ENCODE results near the gene GH1.
"Not testable (repeated sequence)": the region's sequence is repeated elsewhere in the genome, so short reads cannot be mapped to it uniquely, and the experiment has no call there.

GH1 gene

DNA sequence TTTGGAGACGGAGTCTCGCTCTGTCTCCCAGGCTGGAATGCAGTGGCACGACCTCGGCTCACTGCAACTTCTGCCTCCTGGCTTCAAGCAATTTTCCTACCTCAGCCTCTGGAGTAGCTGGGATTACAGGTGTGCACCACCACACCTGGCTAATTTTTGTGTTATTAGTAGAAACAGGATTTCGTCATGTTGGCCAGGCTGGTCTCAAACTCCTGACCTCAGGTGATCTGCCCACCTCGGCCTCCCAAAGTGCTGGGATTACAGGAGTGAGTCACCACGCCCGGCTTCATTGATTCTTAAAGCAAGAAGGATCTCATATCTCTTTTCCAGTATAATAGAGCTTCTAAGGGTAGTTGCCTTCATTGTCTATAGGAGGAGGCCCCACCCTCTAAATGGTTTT, 13.8 kb downstream of the GH1 start:
- H3K27ac Mint-ChIP-seq; H3K36me3 Mint-ChIP-seq (ENCODE audit: low read depth); H3K9me3 Mint-ChIP-seq; H3K4me3 Mint-ChIP-seq; H3K4me1 Mint-ChIP-seq (ENCODE audit: low read depth): not testable (repeated sequence)
- peaks cover 46% of the 10 kb centered on the region for H3K27me3 Mint-ChIP-seq (ENCODE audit: low read depth)

DNA sequence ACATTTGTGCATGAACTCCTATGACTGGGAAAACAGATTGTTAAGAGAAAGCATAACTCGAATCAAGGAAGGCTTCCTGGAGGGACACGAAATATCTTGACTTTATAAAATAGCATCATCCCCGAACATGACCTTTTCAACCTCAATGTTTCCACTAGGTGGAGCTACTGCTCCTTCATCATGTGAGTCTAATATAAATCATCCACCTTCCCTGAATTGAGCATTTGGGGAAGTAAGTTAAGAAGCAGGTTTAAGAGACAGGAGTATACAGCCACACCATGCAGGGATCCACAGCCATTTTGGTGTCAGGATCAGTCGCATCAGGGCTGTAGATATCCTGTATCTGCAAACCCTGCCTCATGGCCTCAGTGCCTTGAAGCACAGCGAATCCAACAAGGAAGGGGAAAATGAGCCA, 14.8 kb downstream of the GH1 start:
- H3K27ac Mint-ChIP-seq; H3K9me3 Mint-ChIP-seq; H3K36me3 Mint-ChIP-seq (ENCODE audit: low read depth); H3K4me3 Mint-ChIP-seq: not testable (repeated sequence)
- Mint-ChIP-seq H3K4me1 (ENCODE audit: low read depth) (peaks cover 12% of the 10 kb centered on the region), H3K27me3 (ENCODE audit: low read depth) (peaks cover 36% of the 10 kb centered on the region)

DNA sequence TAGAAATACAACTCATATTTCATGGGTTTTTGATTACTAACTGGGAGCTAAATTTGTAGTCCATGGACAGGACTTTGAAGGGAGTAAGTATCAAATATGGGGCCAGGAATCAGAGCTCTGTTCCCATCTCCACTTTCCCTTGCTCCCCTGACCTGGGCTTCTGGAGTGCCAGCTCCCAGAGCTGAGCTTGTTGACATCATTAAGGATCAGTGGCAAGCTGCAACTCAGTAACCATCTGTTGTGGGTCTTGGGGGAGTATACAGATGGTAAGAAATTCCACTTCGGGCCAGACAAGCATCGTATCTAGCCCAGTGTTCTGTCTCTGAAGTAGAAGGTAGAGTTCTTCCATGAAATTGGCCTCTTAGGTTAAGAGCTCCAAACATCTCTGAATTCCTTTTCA, 16.7 kb downstream of the GH1 start:
- H3K27ac Mint-ChIP-seq; H3K36me3 Mint-ChIP-seq (ENCODE audit: low read depth); H3K9me3 Mint-ChIP-seq; H3K4me3 Mint-ChIP-seq: not testable (repeated sequence)
- Mint-ChIP-seq H3K4me1 (ENCODE audit: low read depth) (peaks cover 12% of the 10 kb centered on the region), H3K27me3 (ENCODE audit: low read depth) (peaks cover 31% of the 10 kb centered on the region)

DNA sequence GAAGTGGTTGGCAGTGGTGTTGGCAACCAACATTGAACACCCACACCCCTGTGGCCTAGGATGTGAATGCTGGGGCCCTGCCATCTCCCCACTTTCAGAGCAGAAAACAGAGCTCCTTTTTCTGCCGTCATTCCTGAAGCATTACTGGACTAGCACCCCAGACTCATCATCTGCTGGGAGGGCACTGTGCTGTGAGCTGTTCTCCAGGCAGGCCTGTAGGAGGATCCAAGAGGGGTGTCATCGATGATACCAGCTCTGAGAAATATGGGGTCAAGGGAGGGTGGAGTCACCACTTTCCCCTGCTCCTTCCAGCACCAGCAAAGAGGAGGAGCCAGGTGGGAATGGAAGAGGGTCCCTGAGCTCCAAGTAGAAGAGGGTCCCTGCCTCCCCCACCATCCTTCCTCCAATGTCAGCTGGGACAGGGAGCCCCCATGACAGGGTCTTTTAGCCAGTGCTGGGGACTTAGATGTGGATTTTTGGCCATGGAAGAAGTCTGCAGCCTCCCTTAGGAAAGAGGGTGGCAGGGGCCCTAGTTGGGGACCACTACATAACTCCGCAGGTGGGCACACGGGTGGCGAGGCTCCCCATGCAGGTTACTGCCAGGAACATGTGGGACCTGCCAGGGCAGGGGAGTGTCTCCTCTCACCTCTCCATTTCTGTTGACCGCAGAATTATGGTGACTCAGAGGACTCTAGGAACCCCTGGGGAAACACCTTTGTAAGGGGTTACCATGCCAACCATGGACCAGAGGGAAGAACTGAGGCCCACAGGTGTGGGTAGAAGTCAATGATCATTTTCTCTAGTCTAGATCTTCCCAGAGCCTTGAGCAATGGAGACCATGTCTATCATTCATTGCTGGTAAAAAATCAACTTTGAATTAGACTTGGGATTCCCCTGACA, 19.5 kb downstream of the GH1 start:
- not testable (repeated sequence) for H3K4me3 Mint-ChIP-seq, H3K9me3 Mint-ChIP-seq, H3K27ac Mint-ChIP-seq

DNA sequence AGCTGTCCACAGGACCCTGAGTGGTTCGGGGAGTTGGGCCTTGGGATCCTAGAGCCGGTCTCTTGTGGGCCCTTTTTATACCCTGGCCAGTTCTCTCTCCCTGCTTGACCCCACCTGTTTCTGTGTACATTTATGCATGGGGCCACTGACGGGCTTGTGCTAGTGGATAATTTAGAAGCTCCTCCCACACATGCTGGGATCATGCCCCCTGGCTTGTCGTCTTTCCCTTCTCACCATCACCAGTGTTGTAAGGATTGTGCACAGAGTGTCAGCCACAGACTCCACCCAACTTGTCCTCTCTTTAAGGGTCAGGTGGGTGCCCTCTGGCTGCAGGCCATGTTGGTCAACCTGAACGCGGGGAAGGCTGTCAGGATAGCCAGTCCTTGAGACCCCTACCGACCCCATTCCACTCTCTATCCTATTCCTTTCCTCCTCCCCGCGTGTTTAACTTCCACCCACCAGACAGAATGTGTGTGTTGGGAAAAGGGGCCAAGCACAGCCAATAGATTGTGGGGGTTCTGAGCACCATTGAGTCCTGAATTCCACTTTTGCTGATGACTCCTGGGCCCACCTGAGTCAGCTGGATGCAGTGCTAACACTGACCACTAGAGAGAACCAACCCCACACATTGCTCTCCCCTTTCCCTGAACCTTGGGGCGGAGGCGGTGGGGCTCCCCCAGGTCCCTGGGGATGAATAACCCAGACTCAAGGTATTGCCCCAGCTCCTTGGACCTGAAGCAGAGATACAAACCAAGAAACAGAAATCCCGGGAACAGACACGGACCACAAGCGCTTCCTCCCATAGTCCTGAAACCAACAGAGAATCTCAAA, 21.9 kb downstream of the GH1 start, which contains the start of gene CSH1:
TSS of gene CSH1 (minus strand) at position 51 of the 831 bp plus-strand sequence. CDS start 63 bp downstream, outside the sequence.
- H3K36me3 Mint-ChIP-seq (ENCODE audit: low read depth): not testable (repeated sequence)

More for the DNA sequence above, 19.5 kb downstream of the GH1 start:
- peaks cover 24% of the 10 kb centered on the region for H3K27me3 Mint-ChIP-seq (ENCODE audit: low read depth)
- peaks cover 12% of the 10 kb centered on the region for H3K4me1 Mint-ChIP-seq (ENCODE audit: low read depth)
- H3K36me3 Mint-ChIP-seq (ENCODE audit: low read depth): not testable (repeated sequence)

DNA sequence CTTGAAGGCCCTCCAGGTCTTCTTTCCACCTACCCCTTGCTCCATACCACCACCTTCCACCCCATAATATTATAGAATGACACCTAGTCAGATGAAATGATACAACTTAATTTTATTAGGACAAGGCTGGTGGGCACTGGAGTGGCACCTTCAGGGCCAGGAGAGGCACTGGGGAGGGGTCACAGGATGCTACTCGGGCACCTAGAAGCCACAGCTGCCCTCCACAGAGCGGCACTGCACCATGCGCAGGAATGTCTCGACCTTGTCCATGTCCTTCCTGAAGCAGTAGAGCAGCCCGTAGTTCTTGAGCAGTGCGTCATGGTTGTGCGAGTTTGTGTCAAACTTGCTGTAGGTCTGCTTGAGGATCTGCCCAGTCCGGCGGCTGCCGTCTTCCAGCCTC, 23.8 kb downstream of the GH1 start:
- H3K27ac Mint-ChIP-seq; H3K36me3 Mint-ChIP-seq (ENCODE audit: low read depth); H3K4me1 Mint-ChIP-seq (ENCODE audit: low read depth); H3K4me3 Mint-ChIP-seq; H3K9me3 Mint-ChIP-seq: not testable (repeated sequence)
- peaks cover 27% of the 10 kb centered on the region for H3K27me3 Mint-ChIP-seq (ENCODE audit: low read depth)

More for the DNA sequence above, 21.9 kb downstream of the GH1 start, which contains the start of gene CSH1:
- not testable (repeated sequence) for H3K27ac Mint-ChIP-seq; H3K4me3 Mint-ChIP-seq; H3K4me1 Mint-ChIP-seq (ENCODE audit: low read depth); H3K9me3 Mint-ChIP-seq
- H3K27me3 Mint-ChIP-seq (ENCODE audit: low read depth): peaks cover 35% of the 10 kb centered on the region

DNA sequence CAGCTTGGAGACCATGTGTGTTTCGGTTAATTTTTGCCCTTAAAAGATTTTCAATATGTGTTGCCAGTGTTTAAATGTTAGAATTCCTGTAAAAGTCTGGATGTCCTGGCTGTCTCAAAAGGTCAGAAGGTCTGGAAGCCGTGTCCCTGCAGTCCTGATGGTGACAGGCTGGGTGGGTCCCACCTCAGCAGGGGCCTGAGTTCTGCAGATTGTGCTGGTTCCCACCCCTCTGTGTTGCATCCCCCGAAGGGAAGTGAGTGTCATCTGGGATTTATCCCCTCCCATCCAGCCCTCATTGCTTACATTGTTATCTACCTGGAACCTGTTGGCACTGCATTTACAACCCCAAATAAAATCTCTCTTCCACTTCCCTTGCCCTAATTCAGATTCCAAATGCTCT, 24.6 kb downstream of the GH1 start:
- H3K4me3 Mint-ChIP-seq; H3K9me3 Mint-ChIP-seq; H3K36me3 Mint-ChIP-seq (ENCODE audit: low read depth); H3K4me1 Mint-ChIP-seq (ENCODE audit: low read depth); H3K27ac Mint-ChIP-seq: not testable (repeated sequence)
- peaks cover 29% of the 10 kb centered on the region for H3K27me3 Mint-ChIP-seq (ENCODE audit: low read depth)

DNA sequence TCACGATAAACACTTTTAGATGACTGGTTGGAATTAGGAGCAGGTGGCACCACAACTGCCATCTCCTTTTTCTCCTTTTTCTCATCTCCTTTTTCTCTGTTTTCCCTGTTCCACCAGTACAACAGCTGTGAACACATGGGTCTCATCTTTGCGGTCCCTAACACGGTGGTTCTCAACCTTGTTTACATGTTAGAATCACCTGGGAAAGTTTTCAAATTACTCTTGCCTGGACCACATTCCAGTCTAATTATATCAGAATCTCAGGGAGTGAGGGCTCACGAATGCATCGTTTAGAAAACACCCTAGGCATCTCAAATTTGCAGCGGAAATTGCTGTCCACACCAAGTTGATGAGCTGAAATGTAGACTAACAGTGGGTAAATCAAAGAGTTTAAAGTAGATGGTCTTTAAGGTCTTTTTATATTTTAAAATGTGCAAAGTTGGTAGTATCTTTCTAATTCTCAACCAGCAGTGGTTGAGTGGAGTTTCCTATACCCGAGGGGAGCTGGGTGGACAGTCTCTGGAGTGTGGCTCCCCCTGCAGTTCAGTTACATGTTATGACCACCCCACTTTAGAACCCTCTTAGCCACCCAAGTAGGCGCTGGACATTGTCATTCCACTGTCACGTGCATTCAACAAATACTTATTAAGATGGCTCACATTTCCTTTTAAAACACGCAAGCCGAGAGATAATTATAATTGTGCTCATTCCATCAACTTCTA, 26.2 kb downstream of the GH1 start:
- H3K9me3 Mint-ChIP-seq; H3K27ac Mint-ChIP-seq; H3K4me1 Mint-ChIP-seq (ENCODE audit: low read depth); H3K36me3 Mint-ChIP-seq (ENCODE audit: low read depth); H3K4me3 Mint-ChIP-seq: not testable (repeated sequence)
- H3K27me3 Mint-ChIP-seq (ENCODE audit: low read depth): peaks cover 33% of the 10 kb centered on the region

DNA sequence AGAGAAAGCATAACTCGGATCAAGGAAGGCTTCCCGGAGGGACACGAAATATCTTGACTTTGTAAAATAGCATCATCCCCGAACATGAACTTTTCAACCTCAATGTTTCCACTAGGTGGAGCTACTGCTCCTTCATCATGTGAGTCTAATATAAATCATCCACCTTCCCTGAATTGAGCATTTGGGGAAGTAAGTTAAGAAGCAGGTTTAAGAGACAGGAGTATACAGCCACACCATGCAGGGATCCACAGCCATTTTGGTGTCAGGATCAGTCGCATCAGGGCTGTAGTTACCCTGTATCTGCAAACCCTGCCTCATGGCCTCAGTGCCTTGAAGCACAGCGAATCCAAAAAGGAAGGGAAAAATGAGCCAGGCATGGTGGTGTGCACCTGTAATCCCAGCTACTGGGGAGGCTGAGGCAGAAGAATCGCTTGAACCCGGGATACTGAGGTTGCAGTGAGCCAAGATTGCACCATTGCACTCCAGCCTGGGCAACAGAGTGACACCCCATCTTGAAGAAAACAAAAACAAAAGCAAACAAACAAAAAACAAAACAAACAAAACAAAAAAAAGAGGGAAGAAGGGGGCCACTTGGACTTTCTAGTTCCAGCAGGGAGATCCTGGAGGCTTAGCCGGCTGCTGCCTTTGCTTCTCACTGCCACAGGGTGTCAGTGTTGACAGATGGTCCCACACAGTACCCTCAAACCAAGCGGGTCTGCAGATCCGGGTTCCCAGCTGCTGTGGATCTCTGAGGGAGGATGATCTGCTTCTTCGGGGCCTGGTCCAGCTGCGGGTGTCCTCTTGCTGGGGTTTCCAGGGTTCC, 29.4 kb downstream of the GH1 start:
- H3K4me3 Mint-ChIP-seq; H3K9me3 Mint-ChIP-seq; H3K27ac Mint-ChIP-seq; H3K4me1 Mint-ChIP-seq (ENCODE audit: low read depth); H3K36me3 Mint-ChIP-seq (ENCODE audit: low read depth): not testable (repeated sequence)
- H3K27me3 Mint-ChIP-seq (ENCODE audit: low read depth): peaks cover 38% of the 10 kb centered on the region

DNA sequence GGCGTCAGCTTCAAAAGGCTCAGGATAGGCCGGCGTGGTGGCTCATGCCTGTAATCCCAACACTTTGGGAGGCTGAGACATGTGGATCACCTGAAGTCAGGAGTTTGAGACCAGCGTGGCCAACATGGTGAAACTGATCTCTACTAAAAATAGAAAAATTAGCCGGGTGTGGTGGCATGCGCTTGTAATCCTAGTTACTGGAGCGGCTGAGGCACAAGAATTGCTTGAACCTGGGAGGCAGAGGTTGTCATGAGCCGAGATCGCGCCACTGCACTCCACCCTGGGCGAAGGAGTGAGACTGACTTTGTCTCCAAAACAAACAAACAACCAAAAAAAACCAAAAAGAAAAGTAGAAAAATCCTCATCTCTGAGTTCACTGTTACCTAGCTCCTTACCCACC, 33.5 kb downstream of the GH1 start:
- H3K27me3 Mint-ChIP-seq (ENCODE audit: low read depth): peaks cover 18% of the 10 kb centered on the region
- not testable (repeated sequence) for H3K9me3 Mint-ChIP-seq; H3K27ac Mint-ChIP-seq; H3K4me3 Mint-ChIP-seq; H3K36me3 Mint-ChIP-seq (ENCODE audit: low read depth); H3K4me1 Mint-ChIP-seq (ENCODE audit: low read depth)

DNA sequence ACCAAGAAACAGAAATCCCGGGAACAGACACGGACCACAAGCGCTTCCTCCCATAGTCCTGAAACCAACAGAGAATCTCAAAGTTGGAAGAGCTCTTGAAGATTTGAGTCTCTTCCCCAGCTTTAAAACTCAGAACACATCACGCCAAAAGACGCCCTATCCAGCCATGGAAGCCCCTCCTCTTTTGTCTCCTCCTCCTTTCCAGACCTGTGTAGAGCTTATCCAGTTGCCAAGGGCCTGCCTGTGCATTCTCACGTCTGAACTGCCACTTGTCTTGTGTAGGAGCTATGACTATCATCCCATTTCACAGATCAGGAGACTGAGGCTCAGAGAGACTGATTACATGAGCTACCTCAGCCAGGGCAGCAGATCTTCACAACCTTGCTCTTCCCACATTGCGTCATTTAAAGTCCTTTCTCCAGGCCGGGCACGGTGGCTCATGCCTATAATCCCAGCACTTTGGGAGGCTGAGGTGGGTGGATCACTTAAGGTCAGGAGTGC, 36.0 kb downstream of the GH1 start:
- not testable (repeated sequence) for H3K4me1 Mint-ChIP-seq (ENCODE audit: low read depth); H3K27ac Mint-ChIP-seq
- peaks cover 19% of the 10 kb centered on the region for H3K27me3 Mint-ChIP-seq (ENCODE audit: low read depth)

DNA sequence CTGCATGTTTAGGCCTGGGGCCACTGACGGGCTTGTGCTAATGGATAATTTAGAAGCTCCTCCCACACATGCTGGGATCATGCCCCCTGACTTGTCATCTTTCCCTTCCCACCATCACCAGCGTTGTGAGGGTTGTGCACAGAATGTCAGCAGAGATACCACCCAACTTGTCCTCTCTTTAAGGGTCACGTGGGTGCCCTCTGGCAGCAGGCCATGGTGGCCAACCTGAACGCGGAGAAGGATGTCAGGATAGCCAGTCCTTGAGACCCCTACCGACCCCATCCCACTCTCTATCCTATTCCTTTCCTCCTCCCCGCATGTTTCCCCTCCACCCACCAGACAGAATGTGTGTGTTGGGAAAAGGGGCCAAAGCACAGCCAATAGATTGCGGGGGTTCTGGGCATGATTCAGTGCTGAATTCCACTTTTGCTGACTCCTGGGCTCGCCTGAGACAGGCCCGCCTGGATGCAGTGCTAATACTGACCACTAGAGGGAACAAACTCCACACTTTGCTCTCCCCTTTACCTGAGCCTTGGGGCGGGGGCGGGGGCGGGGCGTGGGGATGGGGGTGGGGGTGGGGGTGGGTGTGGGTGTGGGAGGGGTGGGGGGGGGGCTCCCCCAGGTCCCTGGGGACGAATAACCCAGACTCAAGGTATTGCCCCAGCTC, 36.6 kb downstream of the GH1 start, which contains the start of gene GH2:
TSS of gene GH2 (minus strand) at position 10 of the 667 bp plus-strand sequence. CDS start 143 bp downstream, outside the sequence.
- peaks cover 2% of the 10 kb centered on the region for H3K4me1 Mint-ChIP-seq (ENCODE audit: low read depth)
- H3K27me3 Mint-ChIP-seq (ENCODE audit: low read depth): peaks cover 13% of the 10 kb centered on the region
- H3K4me3 Mint-ChIP-seq: no peak within 1 kb of the TSS
- H3K36me3 Mint-ChIP-seq (ENCODE audit: low read depth): no peaks in the 10 kb centered on the region
- H3K9me3 Mint-ChIP-seq: no peaks in the 10 kb centered on the region
- H3K27ac Mint-ChIP-seq: no peak within 1 kb of the TSS

More for the DNA sequence above, 36.0 kb downstream of the GH1 start:
- H3K36me3 Mint-ChIP-seq (ENCODE audit: low read depth); H3K4me3 Mint-ChIP-seq; H3K9me3 Mint-ChIP-seq: not testable (repeated sequence)

DNA sequence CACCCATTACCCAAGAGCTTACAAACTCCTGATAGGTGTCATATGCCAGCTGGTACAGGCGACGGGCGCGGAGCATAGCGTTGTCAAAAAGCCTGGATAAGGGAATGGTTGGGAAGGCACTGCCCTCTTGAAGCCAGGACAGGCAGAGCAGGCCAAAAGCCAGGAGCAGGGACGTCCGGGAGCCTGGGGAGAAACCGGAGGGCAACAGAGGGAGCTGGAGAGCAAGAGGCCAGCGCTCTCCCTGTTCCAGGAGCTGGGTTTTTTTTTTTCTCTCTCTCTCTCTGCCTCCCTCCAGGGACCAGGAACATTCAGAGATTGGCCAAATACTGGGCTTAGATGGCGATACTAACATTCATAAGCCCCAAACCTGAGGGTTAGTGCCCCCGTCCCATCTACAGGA, 37.3 kb downstream of the GH1 start:
- not testable (repeated sequence) for H3K9me3 Mint-ChIP-seq; H3K4me1 Mint-ChIP-seq (ENCODE audit: low read depth); H3K36me3 Mint-ChIP-seq (ENCODE audit: low read depth); H3K4me3 Mint-ChIP-seq; H3K27ac Mint-ChIP-seq
- peaks cover 10% of the 10 kb centered on the region for H3K27me3 Mint-ChIP-seq (ENCODE audit: low read depth)

Measured in T-helper 1 cell treated with Interleukin-12 subunit alpha and Interleukin-12 subunit beta and Interleukin-4 antibody, amounts not matched to agents 30 μg/mL and 1 μg/mL, for 36 hours (primary cell).